Osteoblast (primary cell): ENCODE measurements around the gene ORC3. TPM values are rescaled to one million over a fixed set of nuclear protein-coding genes. Genes with fewer than 3 reads are reported as not detected.

ENCODE experiments used
- DNase-seq: peaks from one replicate; pipeline ENCODE4 v3.0.0; 2011; ENCODE audit warnings: low spot score, mixed read lengths; ENCODE audit not compliant: insufficient read length; ENCODE audit errors: missing footprints
- H2AFZ ChIP-seq: 2 replicates; pipeline ENCODE4 v1.6.0; 2011; ENCODE audit warnings: mild to moderate bottlenecking, low read length
- H3K27ac ChIP-seq: 2 replicates; pipeline ENCODE4 v1.5.1; 2011; ENCODE audit warnings: mild to moderate bottlenecking, low read depth, low read length, moderate library complexity
- H3K27me3 ChIP-seq: 2 replicates; pipeline ENCODE4 v1.6.0; 2012; ENCODE audit warnings: mild to moderate bottlenecking, control low read depth, inconsistent platforms, low read length, moderate library complexity; ENCODE audit not compliant: insufficient read depth
- H3K36me3 ChIP-seq: 2 replicates; pipeline ENCODE4 v1.5.1; 2011; ENCODE audit warnings: mild to moderate bottlenecking, low read length, control low read depth, moderate library complexity; ENCODE audit not compliant: insufficient read depth
- H3K4me1 ChIP-seq: 2 replicates; pipeline ENCODE4 v1.5.1; 2011; ENCODE audit warnings: mild to moderate bottlenecking, low read length, control low read depth, moderate library complexity; ENCODE audit not compliant: insufficient read depth
- H3K4me2 ChIP-seq: 2 replicates; pipeline ENCODE4 v1.6.0; 2011; ENCODE audit warnings: mild to moderate bottlenecking, low read length; ENCODE audit not compliant: insufficient read depth
- H3K4me3 ChIP-seq: fragments of 200-600 bp; sonication (generic); 3 replicates; pipeline ENCODE4 v1.5.1; 2012; ENCODE audit warnings: mild to moderate bottlenecking, low read length, inconsistent platforms; ENCODE audit not compliant: insufficient read depth
- H3K79me2 ChIP-seq: 2 replicates; pipeline ENCODE4 v1.6.0; 2012; ENCODE audit warnings: mild to moderate bottlenecking, low read length, control low read depth, inconsistent platforms; ENCODE audit not compliant: insufficient read depth
- H3K9me3 ChIP-seq: 2 replicates; pipeline ENCODE4 v1.5.1; 2011; ENCODE audit warnings: low read depth, low read length, control low read depth
- H4K20me1 ChIP-seq: 2 replicates; pipeline ENCODE4 v1.6.0; 2012; ENCODE audit warnings: mild to moderate bottlenecking, low read length, control low read depth; ENCODE audit not compliant: insufficient read depth
- total RNA-seq: library from RNA; depleted of rRNA; stranded (reverse); fragments of >200 nt; gene quantifications from 2 replicates; pipeline ENCODE4 v1.2.3, GENCODE V29; 2012
- TF ChIP-seq, protein P1 (sequence below): IDR thresholded peaks from 2 replicates; pipeline ENCODE4 v1.5.1; 2011; ENCODE audit warnings: mild to moderate bottlenecking, low read depth, low read length, moderate library complexity; ENCODE audit errors: extremely low read depth

ORC3 gene
- total RNA-seq, 1 donor = 26.1 TPM

- H3K27ac ChIP-seq = peak overlapping the region; percentile 59
- H4K20me1 ChIP-seq = no peaks in the 10 kb centered on the region
- H3K79me2 ChIP-seq = no peaks in the 10 kb centered on the region
- H2AFZ ChIP-seq = no peak overlapping the region
- H3K9me3 ChIP-seq = no peaks in the 10 kb centered on the region
- DNase-seq = no peak
- H3K4me1 ChIP-seq = peaks cover 15% of the 10 kb centered on the region
- TF ChIP-seq, protein P1, sequence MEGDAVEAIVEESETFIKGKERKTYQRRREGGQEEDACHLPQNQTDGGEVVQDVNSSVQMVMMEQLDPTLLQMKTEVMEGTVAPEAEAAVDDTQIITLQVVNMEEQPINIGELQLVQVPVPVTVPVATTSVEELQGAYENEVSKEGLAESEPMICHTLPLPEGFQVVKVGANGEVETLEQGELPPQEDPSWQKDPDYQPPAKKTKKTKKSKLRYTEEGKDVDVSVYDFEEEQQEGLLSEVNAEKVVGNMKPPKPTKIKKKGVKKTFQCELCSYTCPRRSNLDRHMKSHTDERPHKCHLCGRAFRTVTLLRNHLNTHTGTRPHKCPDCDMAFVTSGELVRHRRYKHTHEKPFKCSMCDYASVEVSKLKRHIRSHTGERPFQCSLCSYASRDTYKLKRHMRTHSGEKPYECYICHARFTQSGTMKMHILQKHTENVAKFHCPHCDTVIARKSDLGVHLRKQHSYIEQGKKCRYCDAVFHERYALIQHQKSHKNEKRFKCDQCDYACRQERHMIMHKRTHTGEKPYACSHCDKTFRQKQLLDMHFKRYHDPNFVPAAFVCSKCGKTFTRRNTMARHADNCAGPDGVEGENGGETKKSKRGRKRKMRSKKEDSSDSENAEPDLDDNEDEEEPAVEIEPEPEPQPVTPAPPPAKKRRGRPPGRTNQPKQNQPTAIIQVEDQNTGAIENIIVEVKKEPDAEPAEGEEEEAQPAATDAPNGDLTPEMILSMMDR = no peak
- H3K4me3 ChIP-seq = no peak overlapping the region
- H3K27me3 ChIP-seq = no peaks in the 10 kb centered on the region
- peak overlapping the region; percentile 35 for H3K4me2 ChIP-seq
- no peaks in the 10 kb centered on the region for H3K36me3 ChIP-seq
Observed at GRCh38 chr6:87714093-87714842, 124.3 kb downstream of the ORC3 start.

Other genes starting within 250 kb of the ORC3 start
- gene C6orf163, start 245.3 kb upstream of the ORC3 start, total RNA-seq = 2.7 and 3.3 TPM in 2 replicates
- 0.36 and 0.88 TPM in 2 replicates for gene CFAP206, start 182.2 kb upstream of the ORC3 start, total RNA-seq
- 15.3 and 15.6 TPM in 2 replicates for gene SLC35A1, start 117.2 kb upstream of the ORC3 start, total RNA-seq
- gene RARS2, start 148 bp upstream of the ORC3 start, total RNA-seq = 49.9 and 50.7 TPM in 2 replicates
- 15.2 and 18.3 TPM in 2 replicates for gene AKIRIN2, start 112.1 kb downstream of the ORC3 start, total RNA-seq